HG03280 (cell line): Measurements from ENCODE around the gene ARL6IP5.

Experiments
- ATAC-seq: cut with Tn5 transposase; IDR thresholded peaks from one replicate; pipeline ENCODE4 v1.9.1; 2021; ENCODE audit warnings: mild to moderate bottlenecking, moderate library complexity; ENCODE audit not compliant: unreplicated experiment

The ARL6IP5 gene

GRCh38 chr3:69085833-69086722 is 1.3 kb downstream of the ARL6IP5 start:
- no peak for ATAC-seq

DNA sequence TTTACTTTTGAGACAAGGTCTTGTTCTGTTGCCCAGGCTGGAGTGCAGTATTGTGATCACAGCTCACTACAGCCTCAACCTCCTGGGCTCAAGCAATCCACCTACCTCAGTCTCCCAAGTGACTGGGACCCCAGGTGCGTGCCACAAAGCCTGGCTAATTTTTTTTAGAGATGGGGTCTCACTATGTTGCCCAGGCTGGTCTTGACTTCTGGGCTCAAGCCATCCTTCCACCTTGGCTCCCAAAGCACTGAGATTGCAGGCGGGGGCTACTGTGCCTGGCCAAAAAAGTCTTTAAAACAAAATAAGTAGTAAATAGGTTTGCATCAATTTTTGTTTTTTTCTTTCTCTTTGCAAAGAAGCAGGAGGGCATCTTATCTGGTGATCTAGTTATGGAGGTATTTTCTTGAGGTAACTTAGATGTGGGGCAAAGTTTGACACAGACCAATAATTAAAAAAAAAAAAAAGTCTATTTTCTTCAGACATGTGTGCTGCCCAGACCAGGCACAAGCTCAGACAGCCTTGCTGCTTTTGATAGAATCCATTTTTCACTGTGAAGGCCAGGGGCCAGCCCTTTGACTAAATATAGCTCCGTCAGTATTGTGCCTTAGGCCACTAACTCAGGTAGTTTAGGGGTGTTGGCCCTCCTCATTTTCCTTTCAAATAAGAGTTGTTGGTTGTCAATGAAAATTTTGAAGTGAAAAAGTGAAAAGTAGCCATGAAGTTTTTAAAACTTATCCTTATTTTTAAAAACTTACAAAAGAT is 2.5 kb downstream of the ARL6IP5 start:
- no peak for ATAC-seq

- no peak for ATAC-seq
These were observed 3.3 kb downstream of the ARL6IP5 start for GRCh38 chr3:69088063-69088462.

GRCh38 chr3:69090021-69090420 is 5.3 kb downstream of the ARL6IP5 start:
- ATAC-seq: no peak

DNA sequence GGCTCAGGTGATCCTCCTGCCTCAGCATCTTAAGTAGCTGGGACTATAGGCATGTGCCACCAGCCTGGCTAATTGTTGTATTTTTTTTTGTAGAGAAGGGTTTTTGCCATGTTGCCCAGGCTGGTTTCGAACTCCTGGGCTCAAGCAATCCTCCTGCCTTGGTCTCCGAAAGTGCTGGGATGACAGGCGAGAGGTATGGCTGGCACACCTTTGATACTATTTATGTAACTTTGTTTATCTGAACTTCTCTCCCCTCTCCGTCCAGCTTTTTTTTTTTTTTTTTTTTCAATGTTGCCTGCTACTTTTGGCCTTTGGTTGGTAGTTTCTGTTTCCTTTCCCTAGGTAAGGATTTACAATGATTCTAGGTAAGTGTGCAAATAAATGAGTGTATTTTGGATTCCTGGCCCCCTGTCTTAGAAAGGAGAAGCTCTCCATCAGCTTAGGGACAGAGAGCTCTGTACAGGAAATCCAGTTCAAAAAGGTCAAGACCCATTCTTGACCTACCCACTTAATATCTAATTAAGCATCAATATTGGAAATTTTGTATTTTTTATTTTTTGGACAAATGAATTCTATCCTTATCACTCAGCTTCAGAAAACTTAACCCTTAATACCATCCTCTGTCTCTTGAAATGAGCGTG is 6.8 kb downstream of the ARL6IP5 start:
- no peak for ATAC-seq

DNA sequence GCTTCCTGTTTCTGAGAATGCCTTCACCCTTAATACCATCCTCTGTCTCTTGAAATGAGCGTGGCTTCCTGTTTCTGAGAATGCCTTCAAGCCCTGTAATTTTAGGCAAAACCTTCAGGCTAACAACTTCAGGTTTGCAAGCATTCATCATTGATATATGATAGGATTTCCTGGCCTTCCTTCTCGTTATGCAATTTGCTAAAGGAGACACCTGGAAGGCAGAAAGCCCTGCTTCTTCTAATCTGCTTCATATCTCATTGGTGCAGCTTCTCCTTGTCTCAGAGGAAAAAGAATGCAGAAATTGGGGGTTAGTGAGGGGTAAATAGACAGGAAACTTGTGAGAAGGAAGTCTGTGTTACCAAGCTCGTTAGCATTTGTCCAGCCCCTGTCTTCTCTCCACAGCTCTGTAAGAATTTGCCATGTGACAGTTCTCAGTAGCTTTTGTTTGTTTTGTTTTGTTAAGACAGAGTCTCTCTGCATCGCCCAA is 7.3 kb downstream of the ARL6IP5 start:
- ATAC-seq: peak; percentile 67

DNA sequence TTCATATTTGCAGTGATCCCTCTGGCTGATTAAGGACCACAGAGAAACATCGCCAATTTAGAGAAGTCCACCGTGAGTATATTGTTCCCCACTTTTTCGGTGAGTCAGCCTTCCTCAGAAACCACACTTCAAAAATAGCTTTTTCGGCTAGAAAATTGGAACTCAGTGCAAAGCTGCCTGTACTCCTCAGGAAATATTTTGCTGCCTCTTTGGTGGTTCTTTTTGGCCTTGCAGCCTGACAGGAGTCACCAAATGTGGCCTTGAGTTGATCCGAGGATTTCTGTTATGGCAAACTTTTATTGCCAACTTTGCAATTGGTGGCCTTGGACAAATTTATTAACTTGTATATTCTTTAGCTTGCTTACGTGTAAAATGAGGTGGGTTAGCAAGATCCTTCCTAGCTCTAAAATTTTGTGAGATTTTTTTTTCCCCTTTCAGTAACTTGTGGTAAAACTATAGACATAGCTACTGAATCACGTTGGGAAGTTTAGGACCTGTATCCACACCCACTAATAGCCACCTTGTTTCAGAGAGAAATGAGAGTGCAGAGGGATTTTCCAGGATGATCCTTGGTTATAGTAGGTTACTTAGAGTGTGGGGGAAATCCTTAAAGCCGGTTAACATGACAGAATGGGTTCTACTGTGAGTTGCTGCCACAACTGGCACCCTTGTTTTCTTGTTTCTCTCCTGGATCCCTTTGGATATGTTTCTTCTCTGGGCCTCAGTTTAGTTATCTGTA is 9.9 kb downstream of the ARL6IP5 start:
- ATAC-seq: no peak

DNA sequence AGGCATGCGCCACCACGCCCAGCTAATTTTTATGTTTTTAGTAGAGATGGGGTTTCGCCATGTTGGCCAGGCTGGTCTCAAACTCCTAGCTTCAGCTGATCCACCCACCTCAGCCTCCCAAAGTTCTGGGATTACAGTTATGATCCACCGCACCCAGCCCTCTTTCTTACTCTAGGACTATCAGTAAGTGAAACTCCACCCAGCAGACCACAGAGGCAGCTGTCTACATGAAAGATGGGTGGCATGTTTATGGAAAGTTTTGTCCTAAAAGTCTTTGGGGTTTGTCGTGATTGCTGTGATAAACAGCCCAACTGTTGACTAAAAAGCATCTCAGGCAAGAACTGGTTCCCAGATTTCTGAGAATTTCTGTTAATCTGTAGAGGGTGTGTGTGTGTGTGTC is 10.9 kb downstream of the ARL6IP5 start:
- no peak for ATAC-seq

- ATAC-seq: no peak
These were observed 11.6 kb downstream of the ARL6IP5 start for GRCh38 chr3:69096299-69096698.

DNA sequence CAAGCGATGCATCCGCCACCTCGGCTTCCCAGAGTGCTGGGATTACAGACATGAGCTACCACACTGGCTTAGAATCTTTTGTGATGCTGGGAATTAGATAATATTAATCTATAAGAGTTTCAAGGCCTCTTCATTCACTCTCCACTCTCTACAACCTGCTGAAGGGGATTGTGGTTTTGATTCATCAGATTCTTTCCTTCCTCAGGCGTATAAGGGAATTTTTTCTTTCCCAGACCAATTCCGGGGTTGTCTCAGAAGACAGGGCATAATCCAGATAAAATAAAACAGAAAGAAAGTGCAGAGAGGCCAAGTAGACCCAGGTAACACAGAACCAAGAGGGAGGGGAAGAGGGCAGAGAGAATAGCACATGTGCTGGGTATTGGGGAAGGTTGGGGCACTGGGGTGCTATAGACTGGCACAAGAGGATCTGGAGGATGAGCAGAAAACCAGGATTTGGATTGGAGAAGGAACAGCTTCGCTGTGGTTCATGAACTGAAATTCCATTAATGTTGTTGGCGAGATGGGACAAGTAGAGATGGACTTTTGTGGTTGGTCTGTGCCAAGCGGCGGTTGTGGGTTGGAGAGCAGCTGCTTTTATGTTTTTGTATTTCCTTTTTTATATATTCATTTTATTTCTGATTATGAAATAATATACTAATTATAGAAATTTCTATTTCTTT is 12.8 kb downstream of the ARL6IP5 start:
- no peak for ATAC-seq

DNA sequence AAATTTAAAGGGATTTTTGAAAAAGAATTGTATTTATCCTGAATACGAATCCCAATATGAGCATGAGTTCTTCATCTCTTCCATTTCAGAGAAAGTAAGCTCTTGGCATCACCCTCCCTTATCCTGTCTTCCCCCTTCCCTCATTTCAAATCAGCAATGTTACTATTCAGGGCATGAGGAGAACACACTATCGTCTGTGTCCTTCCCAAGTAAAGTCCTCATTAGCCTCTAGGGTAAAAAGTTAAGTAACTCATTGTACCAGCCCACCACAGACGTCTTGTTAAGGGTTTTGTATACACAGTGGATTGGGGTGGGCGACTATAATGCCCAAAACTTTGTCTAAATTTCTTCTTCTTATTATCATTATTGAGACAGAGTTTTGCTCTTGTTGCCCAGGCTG is 14.8 kb downstream of the ARL6IP5 start:
- ATAC-seq: no peak

DNA sequence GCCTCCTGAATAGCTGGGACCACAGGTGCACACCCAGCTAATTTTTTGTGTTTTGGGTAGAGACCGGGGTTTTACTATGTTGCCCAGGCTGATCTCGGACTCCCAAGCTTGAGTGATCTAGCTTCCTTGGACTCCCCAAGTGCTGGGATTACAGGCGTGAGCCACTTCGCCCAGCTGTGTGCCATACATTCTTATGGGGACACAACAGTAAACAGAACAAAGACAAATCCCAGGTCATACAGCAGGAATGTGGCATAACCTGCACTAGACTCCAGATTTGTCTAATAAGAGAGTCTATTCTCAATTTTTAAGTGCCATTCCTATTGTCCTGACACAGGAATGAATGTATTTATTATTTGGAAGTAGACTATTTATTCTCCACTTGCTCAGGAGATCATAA is 17.6 kb downstream of the ARL6IP5 start:
- ATAC-seq: no peak

DNA sequence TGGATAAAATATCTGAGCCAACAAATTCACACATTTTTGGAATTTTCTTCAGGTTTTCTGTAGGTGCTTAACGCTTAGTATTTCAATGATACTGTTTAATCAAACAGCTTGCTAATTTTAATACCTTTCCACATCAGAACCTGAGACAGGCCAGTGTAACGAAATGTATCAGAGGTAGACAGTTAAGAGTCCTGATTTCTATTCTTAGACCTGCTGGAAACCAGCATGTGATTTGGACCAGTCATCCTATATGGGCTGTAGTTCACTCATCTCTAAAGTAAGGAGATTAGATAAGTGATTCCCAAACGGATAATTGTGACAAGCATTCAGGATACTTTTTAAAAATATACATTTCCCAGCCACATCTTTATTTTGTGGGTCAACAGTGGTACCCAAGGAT is 18.4 kb downstream of the ARL6IP5 start:
- no peak for ATAC-seq

DNA sequence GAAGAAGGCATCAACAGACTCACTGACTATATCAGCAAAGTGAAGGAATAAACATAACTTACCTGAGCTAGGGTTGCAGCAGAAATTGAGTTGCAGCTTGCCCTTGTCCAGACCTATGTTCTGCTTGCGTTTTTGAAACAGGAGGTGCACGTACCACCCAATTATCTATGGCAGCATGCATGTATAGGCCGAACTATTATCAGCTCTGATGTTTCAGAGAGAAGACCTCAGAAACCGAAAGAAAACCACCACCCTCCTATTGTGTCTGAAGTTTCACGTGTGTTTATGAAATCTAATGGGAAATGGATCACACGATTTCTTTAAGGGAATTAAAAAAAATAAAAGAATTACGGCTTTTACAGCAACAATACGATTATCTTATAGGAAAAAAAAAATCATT is 19.8 kb downstream of the ARL6IP5 start:
- no peak for ATAC-seq

DNA sequence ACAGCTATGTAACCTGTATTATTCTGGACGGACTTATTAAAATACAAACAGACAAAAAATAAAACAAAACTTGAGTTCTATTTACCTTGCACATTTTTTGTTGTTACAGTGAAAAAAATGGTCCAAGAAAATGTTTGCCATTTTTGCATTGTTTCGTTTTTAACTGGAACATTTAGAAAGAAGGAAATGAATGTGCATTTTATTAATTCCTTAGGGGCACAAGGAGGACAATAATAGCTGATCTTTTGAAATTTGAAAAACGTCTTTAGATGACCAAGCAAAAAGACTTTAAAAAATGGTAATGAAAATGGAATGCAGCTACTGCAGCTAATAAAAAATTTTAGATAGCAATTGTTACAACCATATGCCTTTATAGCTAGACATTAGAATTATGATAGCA is 20.6 kb downstream of the ARL6IP5 start:
- ATAC-seq: no peak

GRCh38 chr3:69107841-69108240 is 23.1 kb downstream of the ARL6IP5 start:
- ATAC-seq: no peak

DNA sequence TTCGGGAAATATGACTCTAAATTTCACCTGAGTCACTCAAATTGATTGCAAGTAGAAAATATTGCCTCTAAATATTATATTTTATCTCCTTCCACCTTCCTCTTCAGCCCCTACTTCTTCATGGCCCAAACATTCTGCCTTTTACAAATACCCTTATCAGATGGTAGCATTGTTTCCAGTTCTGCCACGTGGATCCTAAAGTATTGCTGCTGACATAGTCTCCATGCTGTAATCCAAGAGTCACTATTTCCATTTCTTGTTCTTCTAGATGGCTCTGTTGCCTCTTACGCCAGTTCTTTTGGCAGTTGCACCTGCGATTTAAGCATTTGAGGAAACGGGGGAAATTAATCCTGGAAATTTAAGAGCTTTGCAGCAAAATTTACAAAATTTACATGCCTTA is 24.1 kb downstream of the ARL6IP5 start:
- ATAC-seq: no peak

- no peak for ATAC-seq
These were observed 26.3 kb downstream of the ARL6IP5 start for GRCh38 chr3:69110941-69111546.

GRCh38 chr3:69113536-69113935 is 28.8 kb downstream of the ARL6IP5 start:
- ATAC-seq: no peak

DNA sequence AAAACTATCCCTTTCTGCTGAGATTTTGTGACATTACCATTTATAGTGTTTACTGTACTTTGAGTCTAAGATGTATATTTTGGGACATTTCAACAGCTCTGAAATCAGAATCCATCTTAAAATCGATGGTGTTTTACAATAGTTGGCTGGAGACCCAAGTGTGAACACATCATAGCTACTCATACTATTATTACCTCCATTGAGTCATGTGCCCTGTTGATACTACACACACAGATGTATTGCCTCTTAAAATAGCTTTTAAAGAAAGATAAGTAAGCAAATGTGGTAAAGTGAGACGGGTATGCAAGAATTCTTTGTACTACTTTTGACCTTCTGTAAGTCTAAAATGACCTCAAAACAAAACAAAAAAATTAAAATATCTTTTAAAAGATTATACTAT is 31.0 kb downstream of the ARL6IP5 start:
- ATAC-seq: no peak
